ENCODE data around the gene FTCD.
"Not testable (repeated sequence)": the region's sequence is repeated elsewhere in the genome, so short reads cannot be mapped to it uniquely, and the experiment has no call there.

Gene FTCD

DNA sequence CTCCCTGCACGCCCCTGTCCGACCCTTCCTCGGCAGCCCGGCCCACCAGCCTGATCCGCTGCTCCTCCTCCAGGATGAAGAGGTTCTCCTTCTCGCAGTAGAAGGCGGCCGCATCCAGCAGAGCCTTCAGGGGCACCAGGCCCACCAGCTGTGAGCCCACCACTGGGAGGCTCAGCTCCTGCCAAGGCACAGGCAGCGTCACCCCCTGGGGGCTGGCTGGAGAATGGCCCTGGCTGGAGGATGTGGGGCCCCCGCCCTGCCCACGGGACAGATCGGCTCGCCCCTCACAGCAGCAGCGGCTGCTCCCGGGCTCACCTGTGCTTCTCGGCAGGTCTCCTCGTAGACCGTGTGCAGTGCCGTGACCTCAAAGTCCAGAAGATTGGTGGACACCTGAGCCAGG lies 5.3 kb downstream of the FTCD start:
- TF ChIP-seq, protein P1, sequence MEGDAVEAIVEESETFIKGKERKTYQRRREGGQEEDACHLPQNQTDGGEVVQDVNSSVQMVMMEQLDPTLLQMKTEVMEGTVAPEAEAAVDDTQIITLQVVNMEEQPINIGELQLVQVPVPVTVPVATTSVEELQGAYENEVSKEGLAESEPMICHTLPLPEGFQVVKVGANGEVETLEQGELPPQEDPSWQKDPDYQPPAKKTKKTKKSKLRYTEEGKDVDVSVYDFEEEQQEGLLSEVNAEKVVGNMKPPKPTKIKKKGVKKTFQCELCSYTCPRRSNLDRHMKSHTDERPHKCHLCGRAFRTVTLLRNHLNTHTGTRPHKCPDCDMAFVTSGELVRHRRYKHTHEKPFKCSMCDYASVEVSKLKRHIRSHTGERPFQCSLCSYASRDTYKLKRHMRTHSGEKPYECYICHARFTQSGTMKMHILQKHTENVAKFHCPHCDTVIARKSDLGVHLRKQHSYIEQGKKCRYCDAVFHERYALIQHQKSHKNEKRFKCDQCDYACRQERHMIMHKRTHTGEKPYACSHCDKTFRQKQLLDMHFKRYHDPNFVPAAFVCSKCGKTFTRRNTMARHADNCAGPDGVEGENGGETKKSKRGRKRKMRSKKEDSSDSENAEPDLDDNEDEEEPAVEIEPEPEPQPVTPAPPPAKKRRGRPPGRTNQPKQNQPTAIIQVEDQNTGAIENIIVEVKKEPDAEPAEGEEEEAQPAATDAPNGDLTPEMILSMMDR (IDR thresholded peaks at IDR 0.05), result no peak
- no peak overlapping the region for H3K4me2 ChIP-seq (ENCODE audit: low read length)
- no peak overlapping the region for H3K4me3 ChIP-seq (ENCODE audit: low read depth, low read length)
- no peaks in the 10 kb centered on the region for H3K9me3 ChIP-seq (ENCODE audit: control insufficient read depth, low read length)
- H3K4me1 ChIP-seq, result no peaks in the 10 kb centered on the region
- no peak overlapping the region for H2AFZ ChIP-seq
- H3K27me3 ChIP-seq (ENCODE audit: control insufficient read depth, insufficient read depth, low read length), result no peaks in the 10 kb centered on the region
- H3K9ac ChIP-seq, result no peak overlapping the region
- H3K36me3 ChIP-seq (ENCODE audit: control insufficient read depth, insufficient read depth, low read length), result no peaks in the 10 kb centered on the region
- no peak overlapping the region for H3K27ac ChIP-seq
- H3K79me2 ChIP-seq, result no peaks in the 10 kb centered on the region

GRCh38 chr21:46149205-46149901 lies 6.0 kb downstream of the FTCD start:
- Histone ChIP-seq H3K4me2 (ENCODE audit: low read length) (no peak overlapping the region), H2AFZ (no peak overlapping the region), H3K27ac (no peak overlapping the region), H3K79me2 (no peaks in the 10 kb centered on the region), H3K4me1 (no peaks in the 10 kb centered on the region), H3K4me3 (ENCODE audit: low read depth, low read length) (no peak overlapping the region), H3K9ac (no peak overlapping the region), H3K36me3 (ENCODE audit: control insufficient read depth, insufficient read depth, low read length) (no peaks in the 10 kb centered on the region), H3K9me3 (ENCODE audit: control insufficient read depth, low read length) (no peaks in the 10 kb centered on the region), H3K27me3 (ENCODE audit: control insufficient read depth, insufficient read depth, low read length) (no peaks in the 10 kb centered on the region)
- TF ChIP-seq, protein P1 (IDR thresholded peaks at IDR 0.05), result no peak

- Histone ChIP-seq H3K4me1 (no peaks in the 10 kb centered on the region), H3K27ac (no peak overlapping the region), H3K4me2 (ENCODE audit: low read length) (no peak overlapping the region), H3K27me3 (ENCODE audit: control insufficient read depth, insufficient read depth, low read length) (no peaks in the 10 kb centered on the region), H3K36me3 (ENCODE audit: control insufficient read depth, insufficient read depth, low read length) (no peaks in the 10 kb centered on the region), H3K79me2 (no peaks in the 10 kb centered on the region), H3K9ac (no peak overlapping the region), H3K9me3 (ENCODE audit: control insufficient read depth, low read length) (no peaks in the 10 kb centered on the region), H3K4me3 (ENCODE audit: low read depth, low read length) (no peak overlapping the region), H2AFZ (no peak overlapping the region)
- TF ChIP-seq, protein P1 (IDR thresholded peaks at IDR 0.05), result no peak
Observed at GRCh38 chr21:46148106-46148505, 7.3 kb downstream of the FTCD start.

- not testable (repeated sequence) for H3K79me2 ChIP-seq; H3K9me3 ChIP-seq (ENCODE audit: control insufficient read depth, low read length); H3K36me3 ChIP-seq (ENCODE audit: control insufficient read depth, insufficient read depth, low read length); H3K4me3 ChIP-seq (ENCODE audit: low read depth, low read length); H3K27me3 ChIP-seq (ENCODE audit: control insufficient read depth, insufficient read depth, low read length); H3K9ac ChIP-seq; H3K4me1 ChIP-seq; H3K4me2 ChIP-seq (ENCODE audit: low read length); H2AFZ ChIP-seq; H3K27ac ChIP-seq
Observed at GRCh38 chr21:46147429-46147828, 8.0 kb downstream of the FTCD start.

GRCh38 chr21:46146856-46147255 lies 8.5 kb downstream of the FTCD start:
- Histone ChIP-seq H3K4me3 (ENCODE audit: low read depth, low read length) (no peak overlapping the region), H2AFZ (no peak overlapping the region), H3K27ac (no peak overlapping the region), H3K9me3 (ENCODE audit: control insufficient read depth, low read length) (no peaks in the 10 kb centered on the region), H3K9ac (no peak overlapping the region), H3K4me2 (ENCODE audit: low read length) (no peak overlapping the region), H3K36me3 (ENCODE audit: control insufficient read depth, insufficient read depth, low read length) (no peaks in the 10 kb centered on the region), H3K79me2 (no peaks in the 10 kb centered on the region), H3K27me3 (ENCODE audit: control insufficient read depth, insufficient read depth, low read length) (no peaks in the 10 kb centered on the region), H3K4me1 (no peaks in the 10 kb centered on the region)
- TF ChIP-seq, protein P1 (IDR thresholded peaks at IDR 0.05), result no peak
